Neural cell (in vitro differentiated cells): ENCODE results near the gene NFIB.

ENCODE experiments used
- CTCF ChIP-seq: fragments of 450-650 bp; IDR thresholded peaks from 2 replicates; pipeline ENCODE4 v1.5.1; 2014; ENCODE audit warnings: antibody characterized with exemption, mild to moderate bottlenecking, moderate library complexity; ENCODE audit not compliant: poor library complexity, severe bottlenecking
- EP300 ChIP-seq: fragments of 450-650 bp; conservative IDR thresholded peaks from 2 replicates; pipeline ENCODE4 v1.6.1; 2014; ENCODE audit warnings: antibody characterized with exemption, mild to moderate bottlenecking, moderate library complexity; ENCODE audit not compliant: poor library complexity, severe bottlenecking
- POLR2AphosphoS5 ChIP-seq: IDR thresholded peaks from 2 replicates; pipeline ENCODE4 v1.6.1; 2012
- REST ChIP-seq: IDR thresholded peaks from 2 replicates; pipeline ENCODE4 v1.6.1; 2012; ENCODE audit warnings: borderline replicate concordance
- SMC3 ChIP-seq: fragments of 450-650 bp; conservative IDR thresholded peaks from 2 replicates; pipeline ENCODE4 v1.6.1; 2014; ENCODE audit warnings: antibody characterized with exemption, mild to moderate bottlenecking, moderate library complexity; ENCODE audit not compliant: poor library complexity

GRCh38 chr9:14183001-14183400, 130.9 kb downstream of the NFIB start:
- no peak for TF ChIP-seq EP300
- no peak for TF ChIP-seq SMC3
- no peak for TF ChIP-seq CTCF
- no peak for TF ChIP-seq POLR2AphosphoS5
- no peak for TF ChIP-seq REST
